Stimulated activated naive CD8-positive, alpha-beta T cell treated with anti-CD3 and anti-CD28 coated beads, Interleukin-15, amount 100 ng/mL, for 72 hours (primary cell): ENCODE measurements around the gene KDM8.
A peak's percentile ranks its signal among the peaks of the same experiment; 100 is the strongest.
"Not testable (repeated sequence)": the region's sequence is repeated elsewhere in the genome, so short reads cannot be mapped to it uniquely, and the experiment has no call there.

Source experiments
- ATAC-seq: fragments of 150-1000 bp; cut with Tn5 transposase; 2 replicates; pipeline ENCODE4 v1.10.0; 2021; ENCODE audit warnings: mild to moderate bottlenecking, moderate library complexity
- DNase-seq, 2 donors: peaks; one replicate each; pipeline ENCODE4 v3.0.0; 2021 to 2022
- H3K27ac Mint-ChIP-seq, 2 donors: one replicate each; pipeline ENCODE4 v1.8.0; 2022; ENCODE audit warnings: mild to moderate bottlenecking in 2 of 2, mixed read lengths in 2 of 2, moderate library complexity in 2 of 2
- H3K27me3 Mint-ChIP-seq: one replicate; pipeline ENCODE4 v1.8.0; 2022; ENCODE audit warnings: mixed read lengths
- H3K4me1 Mint-ChIP-seq: one replicate; pipeline ENCODE4 v1.8.0; 2022; ENCODE audit warnings: mild to moderate bottlenecking, mixed read lengths
- H3K4me3 Mint-ChIP-seq, 2 donors: one replicate each; pipeline ENCODE4 v1.8.0; 2022; ENCODE audit warnings: mild to moderate bottlenecking in 2 of 2, mixed read lengths in 2 of 2, moderate library complexity in 1 of 2
- H3K9me3 Mint-ChIP-seq, 2 donors: one replicate each; pipeline ENCODE4 v1.8.0; 2022; ENCODE audit warnings: mixed read lengths in 2 of 2

Gene KDM8

GRCh38 chr16:27200914-27201313, 2.4 kb upstream of the KDM8 start:
- H3K27ac Mint-ChIP-seq, ATAC-seq, H3K4me3 Mint-ChIP-seq, DNase-seq, H3K27me3 Mint-ChIP-seq: not testable (repeated sequence)
- H3K9me3 Mint-ChIP-seq, result peaks cover 0 to 12% of the 10 kb centered on the region in 2 donors
- peaks cover 83% of the 10 kb centered on the region for H3K4me1 Mint-ChIP-seq

DNA sequence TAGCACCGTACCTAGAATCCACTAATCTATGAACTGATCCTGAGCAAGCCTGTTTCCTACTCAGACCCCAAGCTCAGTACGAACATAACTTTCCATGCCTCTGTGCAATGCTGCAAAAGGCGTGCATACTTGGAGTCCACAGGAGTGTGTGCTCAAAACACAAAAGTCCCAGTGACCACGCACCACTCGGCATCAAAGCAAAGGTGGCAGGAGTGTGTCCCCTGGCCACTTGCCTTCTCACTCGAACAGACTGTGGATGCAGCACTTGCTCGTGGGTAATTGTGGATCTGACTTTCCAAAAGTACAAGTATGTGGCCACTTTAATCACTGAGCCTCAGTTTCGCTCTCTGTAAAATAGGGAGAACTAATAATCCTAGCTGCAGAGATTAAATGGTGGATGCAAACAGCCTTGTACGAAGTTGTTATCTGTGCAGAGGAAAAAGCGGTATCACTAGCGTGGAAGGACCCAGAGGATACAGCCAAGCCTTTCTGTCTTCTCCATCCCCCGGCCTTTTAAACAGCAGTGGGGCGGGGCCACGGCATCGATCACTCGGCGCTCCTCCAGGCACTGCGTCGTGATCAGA, 311 bp upstream of the KDM8 start:
- peak overlapping the region; percentile 97 to 100 for H3K27ac Mint-ChIP-seq
- ATAC-seq (peak; percentile 84), DNase-seq (no peak)
- no peaks in the 10 kb centered on the region for H3K27me3 Mint-ChIP-seq
- H3K4me1 Mint-ChIP-seq, result peaks cover 63% of the 10 kb centered on the region
- H3K9me3 Mint-ChIP-seq, result peaks cover 0 to 11% of the 10 kb centered on the region in 2 donors
- H3K4me3 Mint-ChIP-seq, result peak overlapping the region; percentile 94 to 100

GRCh38 chr16:27204312-27204915, 1.1 kb downstream of the KDM8 start:
- DNase-seq, result no peak
- H3K4me1 Mint-ChIP-seq, result peaks cover 51% of the 10 kb centered on the region
- ATAC-seq, result no peak

DNA sequence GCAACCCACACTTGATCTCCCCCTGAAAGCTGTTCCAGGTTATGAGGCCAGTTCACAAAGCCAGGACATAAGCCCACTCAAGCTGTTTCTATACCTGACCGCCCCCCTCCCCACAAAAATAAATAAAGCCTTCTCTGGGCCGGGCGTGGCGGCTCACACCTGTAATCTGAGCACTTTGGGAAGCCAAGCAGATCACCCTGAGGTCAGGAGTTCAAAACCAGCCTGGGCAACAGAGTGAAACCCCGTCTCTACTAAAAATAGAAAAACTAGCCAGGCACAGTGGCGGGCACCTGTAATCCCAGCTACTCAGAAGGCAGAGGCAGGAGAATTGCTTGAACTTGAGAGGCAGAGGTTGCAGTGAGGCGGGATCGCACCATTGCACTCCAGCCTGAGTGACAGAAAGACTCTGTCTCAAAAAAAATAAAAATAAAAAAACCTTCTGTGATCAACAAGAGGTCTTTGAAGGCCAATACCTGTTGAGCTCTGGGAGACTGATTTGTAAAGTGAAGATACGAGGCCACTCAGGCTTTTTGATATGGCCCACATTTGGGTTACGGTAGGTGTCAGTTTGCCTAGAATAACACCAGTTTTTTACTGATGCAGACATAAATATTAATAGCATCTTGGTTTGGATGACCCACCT, 2.2 kb downstream of the KDM8 start:
- no peak overlapping the region for H3K4me3 Mint-ChIP-seq
- H3K27ac Mint-ChIP-seq, result no peak overlapping the region
- H3K9me3 Mint-ChIP-seq, result peaks cover 0 to 5% of the 10 kb centered on the region in 2 donors
- H3K4me1 Mint-ChIP-seq, result peaks cover 51% of the 10 kb centered on the region
- ATAC-seq (no peak), DNase-seq (no peak)
- H3K27me3 Mint-ChIP-seq, result no peaks in the 10 kb centered on the region

More at GRCh38 chr16:27204312-27204915, 1.1 kb downstream of the KDM8 start:
- peak overlapping the region; percentile 94 to 100 for H3K4me3 Mint-ChIP-seq
- H3K27ac Mint-ChIP-seq, result peak overlapping the region; percentile 97 to 100
- peaks cover 0 to 5% of the 10 kb centered on the region in 2 donors for H3K9me3 Mint-ChIP-seq
- no peaks in the 10 kb centered on the region for H3K27me3 Mint-ChIP-seq

GRCh38 chr16:27207121-27207520, 3.8 kb downstream of the KDM8 start:
- not testable (repeated sequence) for H3K9me3 Mint-ChIP-seq, DNase-seq, ATAC-seq, H3K4me3 Mint-ChIP-seq, H3K27ac Mint-ChIP-seq, H3K27me3 Mint-ChIP-seq
- H3K4me1 Mint-ChIP-seq, result peaks cover 47% of the 10 kb centered on the region

DNA sequence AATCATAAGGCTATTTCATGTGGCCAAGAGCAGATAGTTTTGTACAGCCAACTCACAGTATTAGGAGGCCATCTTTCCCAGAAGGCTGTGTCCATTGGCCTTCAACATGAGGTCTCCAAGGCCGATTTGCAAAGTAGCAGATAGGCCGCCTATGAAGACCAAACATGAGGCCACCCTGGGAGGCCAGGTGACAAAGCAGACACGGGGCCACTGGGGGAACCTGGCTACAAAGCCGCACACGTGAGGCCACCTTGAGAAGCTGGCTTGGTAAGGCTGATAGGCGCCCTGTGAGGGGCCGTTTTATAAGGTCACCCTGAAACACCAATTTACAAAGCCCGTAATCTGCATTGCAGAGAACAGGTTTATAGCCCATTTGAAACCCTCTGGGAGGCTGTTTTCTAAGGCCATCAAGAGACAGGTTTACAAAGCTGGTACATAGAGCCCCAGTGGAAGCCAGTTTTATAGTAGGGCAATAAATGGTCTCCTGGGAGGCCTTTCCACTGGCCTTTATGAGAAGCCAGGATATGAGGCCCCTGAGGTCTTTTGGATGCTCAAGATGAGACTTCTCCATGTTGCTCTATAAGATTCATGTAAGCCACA, 4.9 kb downstream of the KDM8 start:
- DNase-seq, result no peak
- Mint-ChIP-seq H3K27ac (no peak overlapping the region), H3K27me3 (no peaks in the 10 kb centered on the region), H3K9me3 (no peaks in the 10 kb centered on the region), H3K4me3 (no peak overlapping the region), H3K4me1 (peaks cover 41% of the 10 kb centered on the region)
- no peak for ATAC-seq

- Mint-ChIP-seq H3K4me1 (peaks cover 37% of the 10 kb centered on the region), H3K27ac (no peak overlapping the region), H3K4me3 (no peak overlapping the region), H3K9me3 (no peaks in the 10 kb centered on the region), H3K27me3 (no peaks in the 10 kb centered on the region)
- DNase-seq, result no peak
- ATAC-seq, result no peak
Observed at GRCh38 chr16:27208796-27209195, 5.5 kb downstream of the KDM8 start.

DNA sequence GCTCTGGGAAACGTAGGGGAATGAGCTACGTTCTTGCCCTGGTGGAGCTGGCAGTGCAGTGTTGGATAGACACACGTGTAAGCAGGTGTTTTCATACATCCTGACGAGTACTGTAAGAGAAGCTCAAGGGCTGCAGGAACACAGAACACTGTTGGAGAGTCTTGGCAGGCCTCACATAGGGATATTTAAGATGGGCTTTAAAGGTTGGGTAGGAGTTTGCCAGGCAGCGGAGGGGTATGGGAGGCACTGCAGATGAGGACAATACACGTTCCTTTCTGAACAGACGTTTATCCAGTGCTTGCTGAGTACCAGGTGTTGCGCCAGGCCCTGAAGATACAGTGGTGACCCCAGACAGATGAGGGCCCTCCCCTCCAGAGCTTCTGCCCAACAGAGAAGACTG, 6.3 kb downstream of the KDM8 start:
- Mint-ChIP-seq H3K4me1 (peaks cover 29% of the 10 kb centered on the region), H3K4me3 (no peak overlapping the region), H3K27me3 (no peaks in the 10 kb centered on the region), H3K27ac (peak overlapping the region in 1 of 2 donors; percentile 54), H3K9me3 (no peaks in the 10 kb centered on the region)
- no peak for DNase-seq
- no peak for ATAC-seq

DNA sequence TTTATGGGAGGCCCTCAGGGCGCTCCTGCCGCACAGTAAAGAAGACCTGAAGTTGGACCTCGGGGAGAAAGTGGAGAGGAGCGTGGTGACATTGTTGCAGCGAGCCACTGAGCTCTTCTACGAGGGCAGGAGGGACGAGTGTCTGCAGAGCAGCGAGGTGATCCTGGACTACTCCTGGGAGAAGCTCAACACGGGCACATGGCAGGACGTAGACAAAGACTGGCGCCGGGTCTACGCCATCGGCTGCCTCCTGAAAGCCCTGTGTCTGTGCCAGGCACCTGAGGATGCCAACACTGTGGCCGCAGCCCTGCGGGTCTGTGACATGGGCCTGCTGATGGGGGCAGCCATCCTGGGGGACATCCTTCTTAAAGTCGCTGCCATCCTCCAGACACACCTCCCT, 6.8 kb downstream of the KDM8 start:
- ATAC-seq, result no peak
- Mint-ChIP-seq H3K4me1 (peaks cover 27% of the 10 kb centered on the region), H3K9me3 (no peaks in the 10 kb centered on the region), H3K4me3 (no peak overlapping the region), H3K27ac (peak overlapping the region in 1 of 2 donors; percentile 19), H3K27me3 (no peaks in the 10 kb centered on the region)
- DNase-seq, result no peak

DNA sequence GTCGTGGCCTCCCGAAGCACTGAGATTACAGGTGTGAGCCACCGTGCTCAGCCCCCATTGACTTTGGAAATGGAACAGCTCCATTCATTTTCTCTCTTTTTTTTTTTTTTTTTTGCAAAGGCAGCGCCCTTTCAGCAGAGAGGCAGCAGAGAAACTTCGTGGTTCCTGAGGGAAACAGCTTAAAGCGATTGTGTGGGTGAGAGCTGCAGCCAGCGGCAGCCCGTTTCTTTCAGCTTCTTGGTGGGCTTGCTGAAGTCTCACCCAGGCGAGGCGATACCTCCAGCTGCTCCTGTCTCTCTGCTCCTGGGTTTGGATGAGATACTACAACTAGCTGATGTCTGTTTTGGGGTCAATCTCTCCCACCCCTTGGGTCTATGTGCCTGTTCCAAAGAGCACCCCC, 7.7 kb downstream of the KDM8 start:
- ATAC-seq (peak; percentile 23), DNase-seq (no peak)
- peaks cover 27% of the 10 kb centered on the region for H3K4me1 Mint-ChIP-seq
- peak overlapping the region in 1 of 2 donors; percentile 72 for H3K27ac Mint-ChIP-seq
- peak overlapping the region in 1 of 2 donors; percentile 26 for H3K4me3 Mint-ChIP-seq
- H3K9me3 Mint-ChIP-seq, result no peaks in the 10 kb centered on the region
- no peaks in the 10 kb centered on the region for H3K27me3 Mint-ChIP-seq

- Mint-ChIP-seq H3K4me3 (no peak overlapping the region), H3K4me1 (peaks cover 26% of the 10 kb centered on the region), H3K27ac (no peak overlapping the region), H3K27me3 (no peaks in the 10 kb centered on the region), H3K9me3 (no peaks in the 10 kb centered on the region)
- DNase-seq (no peak), ATAC-seq (no peak)
Observed at GRCh38 chr16:27214084-27214961, 11.0 kb downstream of the KDM8 start.

DNA sequence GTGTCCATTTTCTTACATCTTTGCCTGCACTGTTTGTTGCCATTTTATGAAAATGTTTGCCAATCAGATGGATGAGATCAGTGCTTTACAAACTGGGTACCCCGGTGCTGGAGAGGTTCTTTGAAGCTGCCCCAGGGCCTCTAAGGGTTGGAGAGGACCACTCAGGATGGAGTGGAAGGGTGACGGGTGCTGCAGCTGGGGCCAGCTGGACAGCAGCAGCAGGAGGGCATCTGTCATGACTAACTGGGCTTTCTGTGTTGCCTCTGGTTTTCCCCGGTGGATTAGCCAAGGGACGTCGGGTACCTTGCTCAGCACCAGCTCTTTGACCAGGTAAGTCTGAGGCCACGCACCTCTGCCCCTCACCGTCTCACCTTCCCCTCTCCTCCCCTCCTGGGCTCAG, 12.3 kb downstream of the KDM8 start:
- H3K27me3 Mint-ChIP-seq, result no peaks in the 10 kb centered on the region
- peak overlapping the region in 1 of 2 donors; percentile 36 for H3K27ac Mint-ChIP-seq
- H3K9me3 Mint-ChIP-seq, result no peaks in the 10 kb centered on the region
- peaks cover 12% of the 10 kb centered on the region for H3K4me1 Mint-ChIP-seq
- no peak overlapping the region for H3K4me3 Mint-ChIP-seq
- DNase-seq (no peak), ATAC-seq (no peak)

- ATAC-seq (no peak), DNase-seq (no peak)
- peaks cover 5% of the 10 kb centered on the region for H3K4me1 Mint-ChIP-seq
- H3K27me3 Mint-ChIP-seq, result no peaks in the 10 kb centered on the region
- H3K4me3 Mint-ChIP-seq, result no peak overlapping the region
- H3K27ac Mint-ChIP-seq, result peak overlapping the region in 1 of 2 donors; percentile 48
- no peaks in the 10 kb centered on the region for H3K9me3 Mint-ChIP-seq
Observed at GRCh38 chr16:27216297-27216885, 13.1 kb downstream of the KDM8 start.

DNA sequence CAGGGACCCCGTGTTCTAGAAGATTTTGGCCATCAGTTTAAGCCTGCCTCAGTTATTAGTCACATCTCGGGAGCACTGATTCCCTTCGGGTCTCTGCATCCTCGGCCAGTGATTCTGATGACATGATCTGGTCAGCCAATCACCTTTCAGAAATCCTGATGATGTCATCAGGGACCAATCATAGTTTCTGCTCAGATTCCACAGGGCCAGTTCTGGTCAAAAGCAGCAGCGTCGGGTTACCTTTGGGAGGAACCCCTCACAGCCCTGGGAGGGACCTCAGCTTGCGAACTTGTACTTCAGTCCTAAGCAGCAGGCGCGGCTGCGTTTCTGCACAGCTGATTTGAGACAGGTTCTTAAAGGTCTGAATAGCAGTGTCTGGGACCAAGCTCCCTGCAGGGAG, 13.9 kb downstream of the KDM8 start:
- H3K9me3 Mint-ChIP-seq, result no peaks in the 10 kb centered on the region
- DNase-seq (no peak), ATAC-seq (no peak)
- H3K4me1 Mint-ChIP-seq, result peaks cover 5% of the 10 kb centered on the region
- H3K27me3 Mint-ChIP-seq, result no peaks in the 10 kb centered on the region
- H3K4me3 Mint-ChIP-seq, result no peak overlapping the region
- no peak overlapping the region for H3K27ac Mint-ChIP-seq

GRCh38 chr16:27218756-27219155, 15.4 kb downstream of the KDM8 start:
- Mint-ChIP-seq H3K27ac (no peak overlapping the region), H3K27me3 (no peaks in the 10 kb centered on the region), H3K9me3 (no peaks in the 10 kb centered on the region), H3K4me3 (no peak overlapping the region), H3K4me1 (peaks cover 1% of the 10 kb centered on the region)
- ATAC-seq, result no peak
- no peak for DNase-seq
